ENCODE data around the gene CDH4. TPM values are rescaled to one million over a fixed set of nuclear protein-coding genes. Genes with fewer than 3 reads are reported as not detected.

The CDH4 gene
- total and polyA plus RNA-seq, 12 donors: 0.04 to 0.25 (median 0.08) TPM; not detected in 5

GRCh38 chr20:61786230-61786629, 534.2 kb downstream of the CDH4 start:
- Histone ChIP-seq H3K4me1 (no peaks in the 10 kb centered on the region), H3K27ac (no peak overlapping the region), H3K9me3 (peaks cover 0 to 17% (median 9%) of the 10 kb centered on the region in 11 donors), H3K36me3 (no peaks in the 10 kb centered on the region), H3K27me3 (peaks cover 0 to 23% (median 7%) of the 10 kb centered on the region in 7 donors), H3K4me3 (no peak overlapping the region)
- 84 to 86% methylated on average over 14 of the region's 14 CpGs for WGBS, 2 donors
- DNase-seq (no peak), ATAC-seq (no peak)
- TF ChIP-seq CTCF (IDR thresholded peaks at IDR 0.05): no peak
- intact Hi-C loops (cut with DNase I): no loop called here

- ATAC-seq: no peak
- Histone ChIP-seq H3K4me3 (no peak overlapping the region), H3K4me1 (no peaks in the 10 kb centered on the region), H3K27ac (no peak overlapping the region), H3K27me3 (peaks cover 0 to 33% (median 7%) of the 10 kb centered on the region in 7 donors), H3K9me3 (no peaks in the 10 kb centered on the region), H3K36me3 (no peaks in the 10 kb centered on the region)
- TF ChIP-seq CTCF (IDR thresholded peaks at IDR 0.05): no peak
- WGBS, 2 donors: 10 to 14% methylated on average over 5 of the region's 5 CpGs
- no peak for DNase-seq
- intact Hi-C loops (cut with DNase I): no loop called here
Measured at GRCh38 chr20:61788343-61788742, 536.3 kb downstream of the CDH4 start.

GRCh38 chr20:61789329-61789728, 537.3 kb downstream of the CDH4 start:
- 77 to 78% methylated on average over 10 of the region's 10 CpGs for WGBS, 2 donors
- no peak for ATAC-seq

GRCh38 chr20:61790116-61790827, 538.2 kb downstream of the CDH4 start:
- intact Hi-C loops (cut with DNase I): loop anchor here in 1 of 10 donors (10.0 kb wide), 1 partner anchor 1685 kb away; the partner anchor contains the start of gene KCNQ2
- no peaks in the 10 kb centered on the region for H3K36me3 ChIP-seq
- no peak for DNase-seq
- no peak overlapping the region for H3K27ac ChIP-seq
- H3K4me1 ChIP-seq: no peaks in the 10 kb centered on the region
- H3K4me3 ChIP-seq: no peak overlapping the region
- WGBS, 2 donors: 94 to 96% methylated on average over 2 of the region's 2 CpGs
- TF ChIP-seq CTCF (IDR thresholded peaks at IDR 0.05): no peak
- ATAC-seq: no peak
- H3K9me3 ChIP-seq: no peaks in the 10 kb centered on the region
- H3K27me3 ChIP-seq: peaks cover 0 to 34% (median 7%) of the 10 kb centered on the region in 7 donors

More at GRCh38 chr20:61789329-61789728, 537.3 kb downstream of the CDH4 start:
- Histone ChIP-seq H3K9me3 (no peaks in the 10 kb centered on the region), H3K4me1 (no peaks in the 10 kb centered on the region), H3K4me3 (no peak overlapping the region), H3K27me3 (peaks cover 0 to 34% (median 7%) of the 10 kb centered on the region in 7 donors), H3K36me3 (no peaks in the 10 kb centered on the region), H3K27ac (no peak overlapping the region)
- intact Hi-C loops (cut with DNase I): no loop called here
- TF ChIP-seq CTCF (IDR thresholded peaks at IDR 0.05): no peak
- DNase-seq: no peak

Data from heart right ventricle (tissue), 16 donors.